MCF 10A (cell line): ENCODE measurements around the gene AGAP1. TPM values are rescaled to one million over a fixed set of nuclear protein-coding genes. Genes with fewer than 3 reads are reported as not detected.

ENCODE experiments used
- BruUV-seq: library from RNA; stranded (reverse); fragments of 400-500 nt; replicated peaks from 2 replicates; lab custom pipeline; 2021; lab: Mats Ljungman, UMichigan
- CTCF ChIA-PET: fragments of 300-600 bp; sonication (Branson Sonifier 250); formaldehyde crosslinking; extraction: SDS; loops from one replicate; lab custom pipeline; 2021; ENCODE audit warnings: antibody characterized with exemption, inconsistent platforms; lab: Yijun Ruan, JAX
- POLR2A ChIA-PET: fragments of 300-600, 350-650 bp; sonication (Branson Sonifier 250); formaldehyde crosslinking; extraction: SDS; loops from one replicate; lab custom pipeline; 2020; ENCODE audit warnings: antibody characterized with exemption, inconsistent platforms; lab: Yijun Ruan, JAX
- DNase-seq: peaks from one replicate; pipeline ENCODE4 v3.0.0-alpha.2; 2018; ENCODE audit not compliant: unreplicated experiment
- H3K27ac Mint-ChIP-seq: one replicate; pipeline ENCODE4 v1.8.0; 2022; ENCODE audit warnings: mild to moderate bottlenecking, low read depth, mixed read lengths; ENCODE audit not compliant: unreplicated experiment
- H3K27me3 Mint-ChIP-seq: one replicate; pipeline ENCODE4 v1.8.0; 2022; ENCODE audit warnings: mixed read lengths; ENCODE audit not compliant: insufficient read depth, unreplicated experiment
- H3K36me3 Mint-ChIP-seq: one replicate; pipeline ENCODE4 v1.8.0; 2022; ENCODE audit warnings: mild to moderate bottlenecking, moderate library complexity, mixed read lengths; ENCODE audit not compliant: insufficient read depth, unreplicated experiment
- H3K4me1 Mint-ChIP-seq: one replicate; pipeline ENCODE4 v1.8.0; 2022; ENCODE audit warnings: mixed read lengths; ENCODE audit not compliant: insufficient read depth, unreplicated experiment
- H3K4me3 Mint-ChIP-seq: one replicate; pipeline ENCODE4 v1.8.0; 2022; ENCODE audit warnings: mild to moderate bottlenecking, moderate library complexity, mixed read lengths; ENCODE audit not compliant: unreplicated experiment
- H3K9me3 Mint-ChIP-seq: one replicate; pipeline ENCODE4 v1.8.0; 2022; ENCODE audit warnings: mixed read lengths; ENCODE audit not compliant: unreplicated experiment
- CTCF ChIP-seq: fragments of 200-600 bp; IDR thresholded peaks from one replicate; pipeline ENCODE4 v1.8.0; 2022; ENCODE audit warnings: antibody characterized with exemption, mild to moderate bottlenecking; ENCODE audit not compliant: unreplicated experiment
- intact Hi-C: fragments of 100-400 bp; cut with micrococcal nuclease; formaldehyde crosslinking; loops from 2 replicates; pipeline ENCODE4 v1.14.1; 2022
- total RNA-seq: library from RNA; stranded (reverse); gene quantifications from 2 replicates; pipeline ENCODE4 v1.2.3, GENCODE V29; 2022

The AGAP1 gene
- total RNA-seq, 1 experiment from 2014 or later: 41.3 TPM

GRCh38 chr2:235848055-235848454 lies 354.2 kb downstream of the AGAP1 start:
- H3K4me3 Mint-ChIP-seq: no peak overlapping the region
- H3K9me3 Mint-ChIP-seq: no peaks in the 10 kb centered on the region
- DNase-seq: no peak
- H3K27me3 Mint-ChIP-seq: no peaks in the 10 kb centered on the region
- no peaks in the 10 kb centered on the region for H3K36me3 Mint-ChIP-seq
- H3K4me1 Mint-ChIP-seq: no peaks in the 10 kb centered on the region
- intact Hi-C loops: no loop called here
- ChIA-PET CTCF (interaction anchor here (1.9 kb wide), 1 partner anchor 69 kb away, joined by 7 read pairs; no protein-coding TSS in a partner anchor), POLR2A (no interaction called here)
- no TSS peak for BruUV-seq
- TF ChIP-seq CTCF: no peak
- no peak overlapping the region for H3K27ac Mint-ChIP-seq

- TF ChIP-seq CTCF: no peak
- Mint-ChIP-seq H3K9me3 (no peaks in the 10 kb centered on the region), H3K36me3 (no peaks in the 10 kb centered on the region), H3K27me3 (no peaks in the 10 kb centered on the region), H3K27ac (no peak overlapping the region), H3K4me1 (no peaks in the 10 kb centered on the region), H3K4me3 (no peak overlapping the region)
- CTCF ChIA-PET: no interaction called here
- no TSS peak for BruUV-seq
- POLR2A ChIA-PET: no interaction called here
- DNase-seq: no peak
- intact Hi-C loops: no loop called here
These were observed 355.1 kb downstream of the AGAP1 start for GRCh38 chr2:235848946-235849345.

- ChIA-PET CTCF (no interaction called here), POLR2A (no interaction called here)
- no peak for DNase-seq
- TF ChIP-seq CTCF: no peak
- H3K27me3 Mint-ChIP-seq: no peaks in the 10 kb centered on the region
- intact Hi-C loops: no loop called here
- H3K9me3 Mint-ChIP-seq: no peaks in the 10 kb centered on the region
- peaks cover 5% of the 10 kb centered on the region for H3K4me1 Mint-ChIP-seq
- no peak overlapping the region for H3K27ac Mint-ChIP-seq
- no peaks in the 10 kb centered on the region for H3K36me3 Mint-ChIP-seq
- BruUV-seq: no TSS peak
- H3K4me3 Mint-ChIP-seq: no peak overlapping the region
These were observed 355.6 kb downstream of the AGAP1 start for GRCh38 chr2:235849489-235849888.

GRCh38 chr2:235850289-235850688 lies 356.4 kb downstream of the AGAP1 start:
- ChIA-PET POLR2A (no interaction called here), CTCF (no interaction called here)
- H3K27ac Mint-ChIP-seq: no peak overlapping the region
- no TSS peak for BruUV-seq
- intact Hi-C loops: no loop called here
- no peak for TF ChIP-seq CTCF
- DNase-seq: no peak
- H3K36me3 Mint-ChIP-seq: no peaks in the 10 kb centered on the region
- H3K27me3 Mint-ChIP-seq: no peaks in the 10 kb centered on the region
- peaks cover 5% of the 10 kb centered on the region for H3K4me1 Mint-ChIP-seq
- H3K9me3 Mint-ChIP-seq: no peaks in the 10 kb centered on the region
- no peak overlapping the region for H3K4me3 Mint-ChIP-seq
